ENCODE results near the gene CD99. TPM values are rescaled to one million over a fixed set of nuclear protein-coding genes. Genes with fewer than 3 reads are reported as not detected.

Gene CD99, protein sequence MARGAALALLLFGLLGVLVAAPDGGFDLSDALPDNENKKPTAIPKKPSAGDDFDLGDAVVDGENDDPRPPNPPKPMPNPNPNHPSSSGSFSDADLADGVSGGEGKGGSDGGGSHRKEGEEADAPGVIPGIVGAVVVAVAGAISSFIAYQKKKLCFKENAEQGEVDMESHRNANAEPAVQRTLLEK
- total RNA-seq = 100 to 1,000 TPM; 312 to 340 (median 333) TPM
- 329 TPM for total RNA-seq (2013)

GRCh38 chrX:2690856-2691542 is at the start of gene CD99:
Gene CD99 (plus strand): TSS chrX:2691295. CDS start chrX:2691361, 66 bp downstream.
- no peaks in the 10 kb centered on the region for H3K36me3 Mint-ChIP-seq
- TF ChIP-seq, protein P1, sequence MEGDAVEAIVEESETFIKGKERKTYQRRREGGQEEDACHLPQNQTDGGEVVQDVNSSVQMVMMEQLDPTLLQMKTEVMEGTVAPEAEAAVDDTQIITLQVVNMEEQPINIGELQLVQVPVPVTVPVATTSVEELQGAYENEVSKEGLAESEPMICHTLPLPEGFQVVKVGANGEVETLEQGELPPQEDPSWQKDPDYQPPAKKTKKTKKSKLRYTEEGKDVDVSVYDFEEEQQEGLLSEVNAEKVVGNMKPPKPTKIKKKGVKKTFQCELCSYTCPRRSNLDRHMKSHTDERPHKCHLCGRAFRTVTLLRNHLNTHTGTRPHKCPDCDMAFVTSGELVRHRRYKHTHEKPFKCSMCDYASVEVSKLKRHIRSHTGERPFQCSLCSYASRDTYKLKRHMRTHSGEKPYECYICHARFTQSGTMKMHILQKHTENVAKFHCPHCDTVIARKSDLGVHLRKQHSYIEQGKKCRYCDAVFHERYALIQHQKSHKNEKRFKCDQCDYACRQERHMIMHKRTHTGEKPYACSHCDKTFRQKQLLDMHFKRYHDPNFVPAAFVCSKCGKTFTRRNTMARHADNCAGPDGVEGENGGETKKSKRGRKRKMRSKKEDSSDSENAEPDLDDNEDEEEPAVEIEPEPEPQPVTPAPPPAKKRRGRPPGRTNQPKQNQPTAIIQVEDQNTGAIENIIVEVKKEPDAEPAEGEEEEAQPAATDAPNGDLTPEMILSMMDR (IDR thresholded peaks at IDR 0.05) = no peak
- H3K36me3 ChIP-seq (ENCODE audit: control insufficient read depth, insufficient read depth, low read length) = no peaks in the 10 kb centered on the region
- H3K4me3 Mint-ChIP-seq = peak within 1 kb of the TSS; percentile 99
- H3K4me1 Mint-ChIP-seq = peaks cover 37 to 39% of the 10 kb centered on the region in 2 donors
- ATAC-seq = peak; percentile 87 to 96 (median 93)
- H3K9me3 ChIP-seq (ENCODE audit: control insufficient read depth, insufficient read depth, low read length) = no peaks in the 10 kb centered on the region
- peak within 1 kb of the TSS; percentile 60 for H3K27ac ChIP-seq (ENCODE audit: low read length)
- H3K27me3 ChIP-seq (ENCODE audit: control insufficient read depth, insufficient read depth, low read length) = no peaks in the 10 kb centered on the region
- H3K4me1 ChIP-seq (ENCODE audit: control insufficient read depth, insufficient read depth, low read length) = peaks cover 45% of the 10 kb centered on the region
- no peaks in the 10 kb centered on the region for H3K27me3 Mint-ChIP-seq (ENCODE audit: low read depth in 2 of 2)
- WGBS (ENCODE audit: insufficient coverage) = under 1% methylated on average over 73 of the region's 73 CpGs
- peak within 1 kb of the TSS; percentile 82 for H3K4me3 ChIP-seq (ENCODE audit: low read length)
- no peaks in the 10 kb centered on the region for H3K9me3 Mint-ChIP-seq
- DNase-seq = peak; percentile 77 to 94
- peak within 1 kb of the TSS; percentile 86 to 88 for H3K27ac Mint-ChIP-seq
- intact Hi-C loops (cut with micrococcal nuclease) = loop anchor here (10.0 kb wide), 2 partner anchors 1096 to 1226 kb away; partner anchors contain the start of gene AKAP17A

DNA sequence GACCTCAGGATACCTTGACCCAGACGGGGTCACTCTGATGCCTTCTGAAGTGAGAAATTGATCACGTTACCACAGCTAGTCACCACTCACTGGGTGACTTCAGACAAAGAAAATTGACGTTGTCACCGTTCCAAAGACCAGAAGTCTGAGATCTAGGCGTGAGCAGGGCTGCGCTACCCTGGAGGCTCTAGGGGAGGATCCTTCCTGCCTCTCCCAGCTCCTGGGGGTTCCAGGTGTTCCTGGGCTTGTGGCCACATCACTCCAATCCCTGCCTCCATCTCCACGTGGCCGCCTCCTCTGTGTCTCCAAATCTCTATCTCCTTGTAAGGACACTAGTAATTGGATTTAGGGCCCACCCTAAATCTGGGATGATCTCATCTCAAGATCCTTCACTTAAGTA is 48.9 kb upstream of the CD99 start:
- intact Hi-C loops (cut with micrococcal nuclease) = loop anchor here (5.0 kb wide), 1 partner anchor 65 kb away; no protein-coding TSS in a partner anchor
- TF ChIP-seq, protein P1 (IDR thresholded peaks at IDR 0.05) = no peak
- H3K4me3 ChIP-seq (ENCODE audit: low read length) = no peak overlapping the region
- H3K27ac Mint-ChIP-seq = no peak overlapping the region
- H3K36me3 ChIP-seq (ENCODE audit: control insufficient read depth, insufficient read depth, low read length) = peaks cover 6% of the 10 kb centered on the region
- 94% methylated on average over 8 of the region's 8 CpGs for WGBS (ENCODE audit: insufficient coverage)
- no peaks in the 10 kb centered on the region for H3K27me3 Mint-ChIP-seq (ENCODE audit: low read depth in 2 of 2)
- H3K4me1 ChIP-seq (ENCODE audit: control insufficient read depth, insufficient read depth, low read length) = no peaks in the 10 kb centered on the region
- H3K9me3 Mint-ChIP-seq = peaks cover 0 to 3% of the 10 kb centered on the region in 2 donors
- no peaks in the 10 kb centered on the region for H3K9me3 ChIP-seq (ENCODE audit: control insufficient read depth, insufficient read depth, low read length)
- H3K27ac ChIP-seq (ENCODE audit: low read length) = no peak overlapping the region
- peaks cover 10 to 23% of the 10 kb centered on the region in 2 donors for H3K4me1 Mint-ChIP-seq
- DNase-seq = no peak
- H3K27me3 ChIP-seq (ENCODE audit: control insufficient read depth, insufficient read depth, low read length) = no peaks in the 10 kb centered on the region
- H3K36me3 Mint-ChIP-seq = no peaks in the 10 kb centered on the region
- no peak overlapping the region for H3K4me3 Mint-ChIP-seq
- ATAC-seq = no peak

GRCh38 chrX:2642791-2643190 is 48.3 kb upstream of the CD99 start:
- DNase-seq = no peak
- intact Hi-C loops (cut with micrococcal nuclease) = loop anchor here (5.0 kb wide), 1 partner anchor 65 kb away; no protein-coding TSS in a partner anchor
- no peaks in the 10 kb centered on the region for H3K36me3 Mint-ChIP-seq

More at GRCh38 chrX:2642791-2643190, 48.3 kb upstream of the CD99 start:
- peak overlapping the region in 1 of 2 donors; percentile 23 for H3K27ac Mint-ChIP-seq
- H3K4me3 ChIP-seq (ENCODE audit: low read length) = no peak overlapping the region
- H3K9me3 ChIP-seq (ENCODE audit: control insufficient read depth, insufficient read depth, low read length) = no peaks in the 10 kb centered on the region
- H3K27ac ChIP-seq (ENCODE audit: low read length) = no peak overlapping the region
- WGBS (ENCODE audit: insufficient coverage) = 74% methylated on average over 10 of the region's 10 CpGs
- peaks cover 6% of the 10 kb centered on the region for H3K36me3 ChIP-seq (ENCODE audit: control insufficient read depth, insufficient read depth, low read length)
- no peaks in the 10 kb centered on the region for H3K27me3 Mint-ChIP-seq (ENCODE audit: low read depth in 2 of 2)
- no peak for ATAC-seq
- no peaks in the 10 kb centered on the region for H3K4me1 ChIP-seq (ENCODE audit: control insufficient read depth, insufficient read depth, low read length)
- H3K4me3 Mint-ChIP-seq = no peak overlapping the region
- no peaks in the 10 kb centered on the region for H3K27me3 ChIP-seq (ENCODE audit: control insufficient read depth, insufficient read depth, low read length)
- TF ChIP-seq, protein P1 (IDR thresholded peaks at IDR 0.05) = no peak
- peaks cover 10 to 29% of the 10 kb centered on the region in 2 donors for H3K4me1 Mint-ChIP-seq
- peaks cover 0 to 3% of the 10 kb centered on the region in 2 donors for H3K9me3 Mint-ChIP-seq

All from natural killer cell (primary cell).